ENCODE measurements around the gene GPC6.

GRCh38 chr13:93726173-93726957 is 499.8 kb downstream of the GPC6 start:
- TF ChIP-seq, protein P1, sequence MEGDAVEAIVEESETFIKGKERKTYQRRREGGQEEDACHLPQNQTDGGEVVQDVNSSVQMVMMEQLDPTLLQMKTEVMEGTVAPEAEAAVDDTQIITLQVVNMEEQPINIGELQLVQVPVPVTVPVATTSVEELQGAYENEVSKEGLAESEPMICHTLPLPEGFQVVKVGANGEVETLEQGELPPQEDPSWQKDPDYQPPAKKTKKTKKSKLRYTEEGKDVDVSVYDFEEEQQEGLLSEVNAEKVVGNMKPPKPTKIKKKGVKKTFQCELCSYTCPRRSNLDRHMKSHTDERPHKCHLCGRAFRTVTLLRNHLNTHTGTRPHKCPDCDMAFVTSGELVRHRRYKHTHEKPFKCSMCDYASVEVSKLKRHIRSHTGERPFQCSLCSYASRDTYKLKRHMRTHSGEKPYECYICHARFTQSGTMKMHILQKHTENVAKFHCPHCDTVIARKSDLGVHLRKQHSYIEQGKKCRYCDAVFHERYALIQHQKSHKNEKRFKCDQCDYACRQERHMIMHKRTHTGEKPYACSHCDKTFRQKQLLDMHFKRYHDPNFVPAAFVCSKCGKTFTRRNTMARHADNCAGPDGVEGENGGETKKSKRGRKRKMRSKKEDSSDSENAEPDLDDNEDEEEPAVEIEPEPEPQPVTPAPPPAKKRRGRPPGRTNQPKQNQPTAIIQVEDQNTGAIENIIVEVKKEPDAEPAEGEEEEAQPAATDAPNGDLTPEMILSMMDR (IDR thresholded peaks at IDR 0.05; ENCODE audit: low read depth, low read length), result no peak
- no peak for TF ChIP-seq EZH2phosphoT487 (IDR thresholded peaks at IDR 0.05; ENCODE audit: low read depth)
